ENCODE data around the gene PBX1. TPM values are rescaled to one million over a fixed set of nuclear protein-coding genes. Genes with fewer than 3 reads are reported as not detected.

Gene PBX1
- total and polyA plus RNA-seq, 2 experiments from 2014 or later, result 40.0 to 104 TPM

GRCh38 chr1:164761009-164761408 is 202.0 kb downstream of the PBX1 start:
- peaks cover 5% of the 10 kb centered on the region; the same call in 2 of the 3 replicates for H3K36me3 Mint-ChIP-seq (ENCODE audit: low read depth)
- Histone ChIP-seq H3K4me3 (no peak overlapping the region), H3K27ac (ENCODE audit: low read depth) (no peak overlapping the region), H3K27me3 (ENCODE audit: insufficient read depth) (no peaks in the 10 kb centered on the region), H2AFZ (no peak overlapping the region), H4K20me1 (replicated peaks; ENCODE audit: insufficient read depth) (peaks cover 7% of the 10 kb centered on the region; the same call in 1 of the 2 replicates), H3K9me2 (ENCODE audit: insufficient read depth) (no peaks in the 10 kb centered on the region), H3F3A (replicated peaks; ENCODE audit: low read depth) (no peaks in the 10 kb centered on the region), H3K79me2 (replicated peaks; ENCODE audit: insufficient read depth) (peaks cover 82% of the 10 kb centered on the region), H3K4me2 (no peak overlapping the region), H3K36me3 (ENCODE audit: insufficient read depth) (no peaks in the 10 kb centered on the region), H3K4me1 (ENCODE audit: insufficient read depth) (peaks cover 33% of the 10 kb centered on the region)
- TF ChIP-seq EZH2phosphoT487 (IDR thresholded peaks at IDR 0.05; ENCODE audit: unreplicated experiment) (no peak), JUNB (IDR thresholded peaks at IDR 0.05; ENCODE audit: unreplicated experiment) (no peak), STAT1 (IDR thresholded peaks at IDR 0.05; ENCODE audit: unreplicated experiment) (no peak), CREB1 (CRISPR knock-in tag; IDR thresholded peaks at IDR 0.05; ENCODE audit: low read depth) (no peak), REST (IDR thresholded peaks at IDR 0.05; ENCODE audit: unreplicated experiment) (no peak), NANOG (IDR thresholded peaks at IDR 0.05; ENCODE audit: borderline replicate concordance) (no peak), CTCF (conservative IDR thresholded peaks at IDR 0.05; ENCODE audit: low read depth in 2 of 2) (no peak), ZNF114 (CRISPR knock-in tag; IDR thresholded peaks at IDR 0.05) (no peak), EZH2 (IDR thresholded peaks at IDR 0.05; ENCODE audit: low read depth, unreplicated experiment) (no peak), ZNF462 (CRISPR knock-in tag; IDR thresholded peaks at IDR 0.05) (no peak), POLR2AphosphoS5 (IDR thresholded peaks at IDR 0.05; ENCODE audit: low read depth) (no peak), ETS1 (IDR thresholded peaks at IDR 0.05) (no peak), ZNF331 (CRISPR knock-in tag; IDR thresholded peaks at IDR 0.05; ENCODE audit: low read depth) (no peak)
- no peaks in the 10 kb centered on the region for H3K27me3 Mint-ChIP-seq (ENCODE audit: insufficient read depth, low read depth, poor library complexity)
- peaks cover 44% of the 10 kb centered on the region for H3K4me1 Mint-ChIP-seq
- H3K4me3 Mint-ChIP-seq, result no peak overlapping the region
- no peak for ATAC-seq
- H3K27ac Mint-ChIP-seq, result no peak overlapping the region
- no peaks in the 10 kb centered on the region for H3K9me3 Mint-ChIP-seq
- no peak for DNase-seq (ENCODE audit: low spot score)

Measured in GM23338 (cell line).